ENCODE data around the gene IL1RAP.

IL1RAP gene

DNA sequence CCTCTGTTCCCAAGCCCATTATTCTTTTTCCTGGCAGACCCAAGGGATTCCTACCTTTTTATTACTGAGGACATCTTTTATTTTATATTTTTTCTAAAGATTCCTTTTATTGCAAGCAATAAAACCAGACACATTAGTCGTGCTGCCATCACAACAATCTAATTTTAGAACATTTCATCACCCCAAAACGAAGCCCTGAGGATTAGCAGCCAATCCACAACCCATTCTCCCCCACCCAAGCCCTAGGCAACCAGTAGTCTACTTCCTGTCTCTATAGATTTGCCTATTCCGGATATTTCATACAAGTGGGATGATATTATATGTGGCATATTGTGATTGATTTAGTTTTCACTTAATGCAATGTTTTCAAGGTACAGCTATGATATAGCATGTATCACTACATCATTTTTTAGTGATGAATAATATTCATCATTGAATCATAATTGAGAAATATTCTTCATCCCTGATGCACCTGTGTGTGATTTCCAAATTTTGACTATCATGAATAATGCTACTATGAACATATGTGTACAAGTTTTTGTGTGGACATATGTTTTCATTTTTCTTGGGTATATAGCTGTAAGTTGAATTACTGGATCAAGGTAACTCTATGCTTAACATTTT, 65.7 kb downstream of the IL1RAP start:
- no peak for DNase-seq (ENCODE audit: low spot score)

DNA sequence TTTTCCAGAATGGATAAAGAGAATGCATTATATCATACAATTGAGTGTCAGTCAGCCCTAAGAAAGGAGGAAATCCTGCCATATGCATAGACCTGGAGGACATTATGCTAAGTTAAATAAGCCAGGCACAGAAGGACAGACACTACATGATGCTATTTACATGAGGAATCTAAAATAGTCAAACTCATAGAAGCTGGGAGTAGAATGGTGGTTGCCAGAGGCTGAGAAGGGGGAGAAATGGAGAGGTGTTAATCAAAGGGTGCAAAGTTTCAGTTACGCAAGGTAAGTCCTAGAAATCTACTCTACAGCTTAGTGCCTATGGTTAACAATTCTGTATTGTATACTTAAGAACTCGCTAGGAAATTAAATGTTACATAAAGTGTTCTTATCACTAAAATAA, 66.5 kb downstream of the IL1RAP start:
- DNase-seq (ENCODE audit: low spot score) = no peak

DNA sequence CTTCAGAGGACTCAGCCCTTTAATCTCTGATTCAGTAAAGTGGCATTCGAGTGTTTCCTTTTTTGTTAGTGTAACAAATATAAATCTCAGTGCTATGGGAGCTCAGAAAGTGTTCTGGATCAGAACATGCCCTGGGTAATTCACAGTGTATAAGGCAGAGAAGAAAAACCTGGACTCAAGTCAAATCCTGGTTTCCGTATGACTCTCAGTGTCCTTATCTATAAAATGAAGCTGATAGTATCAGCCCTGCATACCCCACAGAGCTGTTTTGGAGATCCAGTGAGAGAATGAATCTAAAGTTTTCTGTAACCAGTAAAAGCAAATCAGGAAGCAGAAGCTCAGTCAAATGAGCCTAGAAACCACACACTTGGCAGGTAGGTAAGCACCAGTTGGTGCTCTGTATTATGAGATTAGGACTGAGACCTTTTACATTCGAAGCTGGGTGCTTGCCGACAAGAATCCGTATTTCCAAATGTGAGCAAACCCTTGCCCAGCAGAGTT, 67.2 kb downstream of the IL1RAP start:
- DNase-seq (ENCODE audit: low spot score) = peak; percentile 24

DNA sequence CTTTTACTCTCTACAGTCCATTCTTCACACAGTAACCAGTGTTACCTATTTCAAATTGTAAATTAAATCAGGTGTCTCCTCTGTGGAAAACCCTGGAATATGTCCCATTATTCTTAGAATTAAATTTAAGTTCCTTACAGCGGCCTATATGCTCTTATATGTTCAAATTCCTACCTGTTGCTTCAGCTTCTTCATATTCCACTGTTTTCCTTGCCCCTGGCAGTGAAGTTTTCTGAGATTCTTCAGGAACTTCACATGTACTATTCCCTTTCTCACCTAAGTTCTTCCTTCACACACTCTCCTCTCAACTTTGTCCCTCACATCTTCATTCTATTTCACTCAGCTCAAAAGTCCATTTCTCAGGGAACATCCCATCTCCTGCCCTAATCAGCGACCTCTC, 68.8 kb downstream of the IL1RAP start:
- no peak for DNase-seq (ENCODE audit: low spot score)

DNA sequence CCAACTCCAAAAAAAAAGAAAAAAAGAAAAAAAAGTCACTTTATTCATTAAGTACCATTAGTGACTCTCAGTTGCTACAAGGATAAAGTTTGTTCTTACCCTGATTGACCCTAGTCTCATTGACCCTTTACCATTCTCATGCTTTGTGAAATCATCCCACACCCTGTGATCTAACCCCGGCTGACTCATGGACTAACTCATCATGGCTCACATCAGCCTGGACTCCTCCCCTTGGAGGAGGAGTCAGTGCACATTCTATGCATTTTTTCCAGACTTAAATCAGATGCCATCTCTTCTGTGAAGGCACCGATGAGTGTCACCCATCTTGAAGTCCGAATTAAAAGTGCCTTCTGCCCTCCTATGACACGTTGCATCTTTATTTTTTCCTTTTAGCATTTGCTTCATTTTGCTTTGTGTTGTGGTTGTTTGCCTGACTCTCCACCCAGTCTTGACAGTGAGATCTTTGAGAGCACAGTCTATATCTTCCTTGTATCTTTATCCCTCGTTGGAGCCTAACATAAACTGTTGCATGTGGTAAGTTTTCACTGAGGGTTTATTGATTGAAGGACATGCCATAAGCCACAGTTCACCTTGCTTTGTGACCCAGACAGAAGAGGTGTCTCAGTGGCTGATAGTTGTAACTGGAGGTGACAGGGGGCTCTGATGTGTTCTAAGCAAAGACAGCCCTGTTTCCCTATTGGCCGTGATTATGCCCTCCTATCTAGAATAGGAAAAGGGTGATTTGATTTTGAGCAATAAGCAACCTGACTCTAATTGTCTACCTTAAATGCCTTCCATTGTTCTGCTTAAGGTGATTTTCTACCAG, 72.1 kb downstream of the IL1RAP start:
- peak; percentile 88 for DNase-seq (ENCODE audit: low spot score)

DNA sequence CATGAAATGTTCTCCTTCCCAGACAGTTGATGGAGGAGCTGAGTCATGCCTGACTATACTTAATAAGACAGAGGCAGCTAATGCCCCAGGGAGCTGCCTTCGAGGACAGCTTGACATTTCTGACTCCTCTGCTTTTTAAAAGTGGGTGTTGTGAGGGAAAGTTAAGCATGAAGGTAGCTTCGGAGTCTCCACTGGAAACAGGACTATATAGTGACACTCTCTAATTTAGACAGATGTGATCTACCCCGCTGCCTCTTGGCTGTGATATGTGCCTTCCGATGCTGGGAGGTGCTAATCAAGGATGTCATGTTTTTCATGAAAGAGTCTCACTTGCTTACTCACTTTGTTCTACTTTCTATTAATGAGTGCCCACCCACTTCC, 72.7 kb downstream of the IL1RAP start:
- DNase-seq (ENCODE audit: low spot score) = peak; percentile 52

DNA sequence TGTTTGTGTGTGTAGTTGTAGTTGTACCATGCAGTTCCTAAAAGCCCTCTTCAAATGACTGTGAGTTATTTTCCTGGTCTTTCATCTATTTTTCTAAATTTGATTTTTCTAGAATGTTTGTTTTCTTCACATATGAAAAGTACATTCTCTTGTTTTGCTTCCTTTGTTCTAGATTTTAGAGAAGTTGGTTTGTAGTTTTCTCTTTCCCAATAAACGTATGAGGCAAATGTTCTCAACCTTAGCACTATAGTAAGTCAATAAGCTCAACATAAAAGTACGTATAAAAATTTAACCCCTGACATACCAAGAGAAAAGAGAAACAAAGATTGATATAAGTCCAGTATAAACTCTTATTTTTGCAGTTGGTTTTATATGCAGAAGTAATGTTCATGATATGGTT, 74.7 kb downstream of the IL1RAP start:
- no peak for DNase-seq (ENCODE audit: low spot score)

DNA sequence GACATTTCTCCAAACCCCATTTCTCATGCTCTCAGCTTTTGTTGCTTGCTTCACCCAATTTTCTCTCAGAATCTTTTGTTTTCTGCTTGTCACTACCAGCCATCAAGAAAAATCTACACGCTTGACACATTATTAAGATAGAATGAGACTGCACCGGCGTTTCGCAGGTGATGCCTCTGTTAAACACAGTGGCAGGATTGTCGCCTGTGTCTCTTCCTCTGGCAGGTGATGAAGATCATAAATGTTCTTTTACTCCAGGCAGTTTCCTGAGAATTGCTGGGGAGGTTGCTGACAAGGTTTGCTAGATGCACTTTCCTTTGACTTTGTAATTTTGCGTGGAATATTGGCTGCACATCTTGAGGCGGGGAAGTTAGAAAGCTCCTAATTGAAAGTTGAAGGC, 75.4 kb downstream of the IL1RAP start:
- DNase-seq (ENCODE audit: low spot score) = no peak

DNA sequence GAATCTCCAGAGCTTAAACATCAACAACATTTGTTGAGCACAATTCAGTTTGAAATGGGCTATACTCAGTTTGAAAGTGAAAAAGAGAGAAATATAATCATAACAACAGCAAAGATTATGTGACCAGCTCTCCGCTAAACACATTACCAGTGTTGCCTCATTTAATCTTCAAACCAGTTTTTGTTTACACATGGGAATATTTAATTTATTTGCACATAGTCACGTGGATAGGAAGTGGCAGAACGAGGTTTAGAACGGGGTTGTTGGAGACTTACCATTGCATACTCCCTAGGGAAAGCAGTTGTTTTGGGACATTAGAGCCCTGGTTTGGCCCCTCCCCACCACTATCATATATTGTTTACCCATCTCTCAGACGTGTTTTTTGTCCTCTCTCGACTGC, 77.2 kb downstream of the IL1RAP start:
- no peak for DNase-seq (ENCODE audit: low spot score)

DNA sequence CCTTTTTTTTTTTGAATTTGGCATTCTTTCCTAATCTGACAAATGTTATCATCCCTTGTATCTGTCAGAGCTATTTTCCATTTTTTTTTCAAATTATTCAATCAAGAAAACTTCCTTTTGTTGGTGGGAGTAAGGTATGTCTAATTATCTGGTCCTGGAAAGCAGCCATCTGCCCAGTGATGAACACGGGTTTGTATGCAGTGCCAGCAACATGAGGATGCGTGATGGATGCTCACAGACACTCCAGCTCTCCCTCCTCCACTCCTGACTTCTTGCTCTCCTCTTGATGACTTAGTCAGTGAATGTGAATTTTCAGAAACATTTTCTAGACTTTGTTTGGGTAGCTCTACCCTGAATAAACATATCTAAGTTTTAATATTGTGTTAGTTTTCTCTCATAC, 79.2 kb downstream of the IL1RAP start:
- no peak for DNase-seq (ENCODE audit: low spot score)

DNA sequence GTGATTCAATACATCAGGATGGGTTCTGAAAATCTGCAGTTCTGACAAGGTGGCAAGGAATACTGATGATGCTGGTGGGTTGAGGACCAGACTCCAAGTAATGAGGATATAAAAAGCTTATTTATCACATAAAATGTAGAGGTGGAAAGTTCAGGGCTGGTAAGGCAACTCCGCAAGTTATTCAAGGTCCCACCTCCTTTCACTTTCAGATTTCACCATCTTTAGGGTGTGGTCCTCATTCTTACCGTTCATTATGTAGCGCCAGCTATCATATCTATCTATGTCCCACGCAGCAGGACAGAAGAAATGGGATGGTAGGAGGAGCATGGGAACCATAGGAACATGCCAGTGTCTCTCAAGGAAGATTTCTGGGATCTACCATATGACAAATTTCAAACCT, 80.3 kb downstream of the IL1RAP start:
- DNase-seq (ENCODE audit: low spot score) = no peak

DNA sequence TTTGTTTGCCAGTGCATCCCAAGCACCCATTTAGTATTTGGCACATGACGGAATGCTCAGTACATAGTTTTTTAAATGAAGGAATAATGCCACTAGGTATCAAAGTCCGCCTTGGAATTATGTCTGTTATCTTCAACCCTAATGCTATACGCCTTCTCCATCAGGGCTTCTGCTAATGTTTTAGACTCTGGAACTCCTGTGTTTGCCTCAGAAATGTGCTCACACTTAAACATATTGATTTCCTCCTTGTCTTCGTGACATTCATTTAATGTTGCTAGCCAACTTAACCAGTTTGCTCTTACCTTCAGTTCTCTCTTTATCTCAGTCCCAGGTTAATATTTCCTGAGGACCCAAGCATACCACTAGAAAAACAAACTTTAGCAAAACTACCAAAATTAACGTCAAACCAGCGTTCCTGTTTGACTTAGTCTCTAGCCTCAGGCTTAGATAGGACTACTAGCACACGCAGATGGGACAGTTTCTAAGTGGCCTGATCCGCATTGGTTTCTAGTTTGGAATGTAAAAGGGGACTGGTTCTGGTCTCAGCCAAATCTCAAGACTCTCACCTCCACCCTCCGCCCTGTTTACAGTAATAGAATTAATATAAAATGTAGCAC, 81.4 kb downstream of the IL1RAP start:
- DNase-seq (ENCODE audit: low spot score) = no peak

DNA sequence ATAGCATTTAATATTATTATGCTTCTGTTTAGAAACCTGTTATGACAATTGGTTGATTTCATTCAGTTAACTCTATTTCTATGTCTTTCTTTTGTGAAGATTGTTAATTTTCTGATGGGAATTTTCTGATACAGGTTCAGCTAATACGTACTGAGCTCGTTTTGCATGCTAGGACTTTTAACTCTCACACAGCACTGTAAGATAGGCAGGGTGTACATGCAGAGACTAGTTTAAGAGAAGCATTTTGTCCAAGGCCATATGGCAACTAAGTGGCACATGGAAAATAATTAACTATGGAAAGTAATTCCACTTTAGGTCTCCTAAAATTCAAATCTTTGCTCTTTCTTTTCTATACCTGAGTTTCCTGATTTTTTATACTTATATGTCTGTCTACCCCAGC, 81.9 kb downstream of the IL1RAP start:
- DNase-seq (ENCODE audit: low spot score) = no peak

DNA sequence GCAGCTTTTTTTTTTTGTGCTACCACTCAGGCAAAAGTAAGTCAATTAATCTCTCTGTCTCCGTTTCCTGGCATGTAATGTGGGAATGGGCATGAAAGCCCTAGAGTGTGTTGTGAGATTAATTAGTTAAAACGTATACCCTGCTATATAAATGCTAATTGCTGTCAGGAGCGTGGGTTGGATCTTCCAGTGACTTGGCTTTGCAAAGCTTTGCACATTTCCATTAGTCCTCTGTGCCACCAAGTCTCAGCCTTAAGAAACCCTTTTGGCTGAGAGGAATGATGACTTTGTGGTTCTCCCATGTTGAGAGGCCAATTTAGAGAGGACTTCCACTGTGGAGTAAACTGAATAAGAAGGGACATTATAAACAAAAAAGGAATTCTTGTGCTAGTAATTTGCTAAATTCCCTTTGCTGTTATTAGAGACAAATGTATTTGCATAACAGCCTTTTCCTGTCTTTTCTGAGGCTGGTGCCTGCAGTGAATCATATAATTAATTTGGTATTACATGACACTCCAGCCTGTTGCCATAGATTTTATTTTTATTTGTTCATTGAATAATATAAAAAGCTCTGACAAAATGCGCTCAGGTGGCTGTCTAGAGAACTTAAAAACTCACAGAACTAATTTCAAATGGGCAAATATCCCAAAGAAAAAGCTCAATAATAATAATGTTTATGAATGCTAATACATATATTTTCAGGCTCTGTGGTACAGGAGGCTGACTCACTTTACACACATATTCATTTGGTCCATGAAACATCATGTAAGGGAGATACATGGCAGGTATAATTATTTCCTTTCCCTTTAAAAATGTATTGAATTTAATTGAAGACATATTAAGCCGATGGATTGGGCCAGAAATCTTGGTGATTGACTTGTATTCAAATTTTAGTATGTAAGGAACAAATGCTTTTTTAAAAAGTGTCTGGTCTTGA, 82.7 kb downstream of the IL1RAP start:
- no peak for DNase-seq (ENCODE audit: low spot score)

DNA sequence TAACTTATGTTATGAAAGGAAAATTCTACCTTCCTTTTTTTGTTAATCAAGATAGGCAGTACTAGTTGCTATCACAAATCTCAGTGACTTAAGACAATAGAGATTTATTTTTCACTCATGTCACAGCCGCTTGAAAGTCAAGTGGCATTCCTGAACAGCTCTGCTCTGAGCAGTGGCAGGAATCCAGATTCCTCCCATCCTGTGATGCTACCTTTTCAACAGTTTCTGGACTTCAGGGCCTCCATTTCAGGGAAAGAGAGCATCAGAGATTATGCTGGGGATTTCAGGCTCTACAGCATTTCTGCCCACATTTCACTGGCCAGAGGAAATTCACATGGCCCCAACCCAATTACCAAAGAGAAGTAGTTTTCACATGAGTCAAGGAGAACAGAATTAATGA, 83.4 kb downstream of the IL1RAP start:
- no peak for DNase-seq (ENCODE audit: low spot score)

DNA sequence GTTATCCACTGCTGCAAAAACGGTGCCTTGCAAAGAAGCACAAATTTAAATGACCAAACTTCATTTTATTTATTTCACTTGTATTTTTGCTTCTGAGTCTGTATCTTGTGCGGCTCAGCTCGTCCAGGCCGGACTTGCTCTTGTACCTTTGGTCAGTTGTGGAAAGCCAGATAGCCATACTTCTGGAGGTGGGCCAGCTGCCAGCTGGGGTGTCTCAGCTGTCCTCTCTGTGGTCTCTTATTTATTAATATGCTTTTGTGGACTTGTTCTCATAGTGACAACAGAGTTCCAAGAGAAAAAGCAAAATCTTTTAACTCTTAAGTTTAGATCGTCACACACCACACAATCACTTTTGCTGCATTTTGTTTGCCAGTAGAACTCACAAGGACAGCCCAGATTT, 87.7 kb downstream of the IL1RAP start:
- no peak for DNase-seq (ENCODE audit: low spot score)

DNA sequence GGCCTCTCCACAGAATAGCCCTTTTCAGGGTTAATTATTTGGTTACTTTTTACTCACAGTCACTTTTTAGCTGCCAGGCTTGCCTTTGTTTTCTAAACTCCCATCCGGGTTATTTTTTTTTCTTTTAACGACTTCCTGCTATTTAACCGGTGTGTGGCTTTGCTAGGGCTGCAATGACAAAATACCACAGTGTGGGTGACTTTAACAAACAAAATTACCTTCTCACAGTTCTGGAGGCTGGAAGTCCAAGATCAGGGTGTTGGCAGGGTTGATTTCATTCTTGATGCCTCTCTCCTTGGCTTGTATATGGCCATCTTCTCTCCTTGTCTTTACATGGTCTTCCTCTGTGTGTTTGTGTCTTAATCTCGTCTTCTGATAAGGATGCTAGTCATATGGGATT, 91.5 kb downstream of the IL1RAP start:
- no peak for DNase-seq (ENCODE audit: low spot score)

DNA sequence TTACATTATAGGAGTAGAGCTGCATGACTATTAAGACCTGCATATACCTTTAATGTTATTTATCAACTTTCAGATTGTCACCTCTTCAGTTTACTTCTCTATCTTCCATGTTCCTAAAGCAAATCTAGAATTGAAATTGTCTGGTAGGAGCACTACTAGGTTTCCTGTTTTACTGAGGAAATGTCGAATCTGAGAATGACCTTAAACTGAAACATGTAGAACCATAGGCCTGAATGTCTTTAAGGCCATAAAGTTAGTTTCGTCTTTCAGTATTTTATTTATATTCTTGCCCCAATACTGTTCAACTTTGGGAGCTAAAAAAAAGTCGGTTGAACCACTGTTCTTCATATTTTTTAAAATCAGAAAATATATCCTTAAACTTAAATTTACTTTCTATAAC, 92.7 kb downstream of the IL1RAP start:
- DNase-seq (ENCODE audit: low spot score) = no peak

DNA sequence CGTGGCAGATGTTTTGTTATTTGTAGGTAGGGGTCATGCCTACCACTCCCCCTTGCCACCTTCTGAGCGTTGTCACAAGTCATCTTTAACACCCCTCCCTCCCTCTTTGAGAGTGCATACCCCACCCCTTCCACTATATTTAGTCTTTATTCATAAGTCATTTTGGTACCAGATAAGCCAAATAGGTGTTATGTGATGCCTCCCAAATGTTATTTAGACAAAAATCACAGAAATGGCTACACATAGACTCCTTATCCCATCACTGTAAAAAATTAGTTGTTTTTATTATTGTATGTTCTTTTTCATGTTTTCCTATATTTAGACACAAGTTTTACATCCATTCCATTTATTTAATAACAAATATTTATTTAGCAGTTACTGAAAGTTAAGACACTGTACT, 93.1 kb downstream of the IL1RAP start:
- DNase-seq (ENCODE audit: low spot score) = no peak

DNA sequence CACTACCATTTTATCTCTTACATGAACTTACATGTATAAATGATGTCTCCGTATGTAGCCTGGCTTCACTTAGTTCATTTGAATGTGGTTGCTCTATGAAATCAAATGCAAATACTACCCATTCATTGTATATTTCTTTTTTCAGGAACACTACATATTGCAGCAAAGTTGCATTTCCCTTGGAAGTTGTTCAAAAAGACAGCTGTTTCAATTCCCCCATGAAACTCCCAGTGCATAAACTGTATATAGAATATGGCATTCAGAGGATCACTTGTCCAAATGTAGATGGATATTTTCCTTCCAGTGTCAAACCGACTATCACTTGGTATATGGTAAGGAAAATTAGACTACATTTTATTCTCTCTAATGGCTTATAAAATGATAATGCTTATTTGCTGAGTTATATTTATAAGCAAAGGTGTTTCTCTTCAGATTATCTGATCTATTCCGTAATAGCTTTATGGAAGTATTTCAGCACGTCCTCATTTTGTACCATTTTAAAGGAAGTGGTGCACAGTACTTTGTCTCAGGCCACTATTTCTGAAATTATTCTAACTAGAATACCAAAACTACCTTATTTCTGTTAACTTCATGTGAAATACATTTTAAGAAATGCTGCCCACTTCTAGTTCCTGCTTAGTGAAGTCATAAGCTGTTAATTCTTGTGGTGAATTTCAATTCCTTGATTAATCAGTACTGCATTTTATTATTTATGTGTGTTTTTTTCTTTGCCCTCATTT, 95.1 kb downstream of the IL1RAP start:
- DNase-seq (ENCODE audit: low spot score) = no peak

DNA sequence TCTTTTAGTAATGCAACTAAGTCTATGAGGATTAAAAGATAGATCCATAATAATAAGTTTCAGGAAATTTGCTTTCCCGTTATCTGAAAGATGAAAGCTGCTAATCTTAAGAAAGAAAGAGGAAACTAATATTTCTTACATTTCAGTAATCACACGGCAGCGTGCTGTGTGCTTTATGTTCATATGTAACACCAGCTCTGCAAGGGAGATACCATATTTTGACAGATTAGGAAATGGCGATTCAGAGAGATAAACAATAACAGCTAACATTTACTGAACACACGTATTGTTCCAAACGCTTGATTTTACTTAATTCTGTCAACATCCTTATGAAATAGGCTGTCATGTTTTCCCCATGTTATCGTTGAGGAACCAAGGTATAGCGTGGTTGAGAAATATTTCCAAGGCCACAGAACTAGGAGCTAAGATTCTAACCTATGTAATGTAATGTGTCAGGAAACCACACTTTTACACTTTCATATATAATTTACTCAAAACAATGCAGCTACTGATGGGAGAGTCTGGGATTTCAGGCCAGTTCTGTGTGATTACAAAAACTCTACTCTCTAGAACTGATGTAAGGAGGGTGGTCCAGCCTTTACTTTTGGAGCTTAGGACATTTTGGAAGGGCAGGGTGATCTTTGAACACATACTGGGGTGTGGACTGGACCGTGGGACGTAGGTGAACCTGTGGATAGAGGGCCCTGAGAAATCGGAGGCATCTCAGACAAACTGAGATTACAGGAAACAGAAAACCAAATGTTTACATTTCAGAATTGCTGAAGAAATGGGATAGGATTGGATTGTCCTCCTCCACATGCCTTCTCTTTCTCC, 100.6 kb downstream of the IL1RAP start:
- DNase-seq (ENCODE audit: low spot score) = no peak
